Measurements from ENCODE around the gene ADK. TPM values are rescaled to one million over a fixed set of nuclear protein-coding genes. Genes with fewer than 3 reads are reported as not detected.

ADK gene
- polyA plus RNA-seq, 1 experiment = 41.9 TPM

- no peak for TF ChIP-seq CTCF (IDR thresholded peaks at IDR 0.05; ENCODE audit: low read depth, low read length)
- CTCF ChIA-PET = interaction anchor here (0.6 kb wide), 1 partner anchor 49 kb away, joined by 8 read pairs; no protein-coding TSS in a partner anchor
- no peak for DNase-seq (ENCODE audit: low read depth, low spot score)
- POLR2A ChIA-PET = no interaction called here
- Histone ChIP-seq H3K27ac (ENCODE audit: low read depth, low read length) (no peak overlapping the region), H3K9me3 (ENCODE audit: control insufficient read depth, insufficient read depth, low read length) (peaks cover 4% of the 10 kb centered on the region; the same call in 1 of the 2 replicates), H3K27me3 (ENCODE audit: control insufficient read depth, insufficient read depth, low read length) (no peaks in the 10 kb centered on the region), H3K4me3 (ENCODE audit: low read depth, low read length) (no peak overlapping the region)
These were observed 493.7 kb downstream of the ADK start for GRCh38 chr10:74644738-74645137.

- CTCF ChIA-PET = no interaction called here
- no peak overlapping the region for H3K27ac ChIP-seq (ENCODE audit: low read depth, low read length)
- H3K27me3 ChIP-seq (ENCODE audit: control insufficient read depth, insufficient read depth, low read length) = no peaks in the 10 kb centered on the region
- POLR2A ChIA-PET = no interaction called here
- no peak overlapping the region for H3K4me3 ChIP-seq (ENCODE audit: low read depth, low read length)
- no peak for DNase-seq (ENCODE audit: low read depth, low spot score)
- no peak for TF ChIP-seq CTCF (IDR thresholded peaks at IDR 0.05; ENCODE audit: low read depth, low read length)
- H3K9me3 ChIP-seq (ENCODE audit: control insufficient read depth, insufficient read depth, low read length) = peaks cover 4% of the 10 kb centered on the region; the same call in 1 of the 2 replicates
These were observed 494.7 kb downstream of the ADK start for GRCh38 chr10:74645692-74646091.

- ChIA-PET CTCF (no interaction called here), POLR2A (no interaction called here)
- H3K27me3 ChIP-seq (ENCODE audit: control insufficient read depth, insufficient read depth, low read length) = no peaks in the 10 kb centered on the region
- H3K27ac ChIP-seq (ENCODE audit: low read depth, low read length) = no peak overlapping the region
- DNase-seq (ENCODE audit: low read depth, low spot score) = no peak
- TF ChIP-seq CTCF (IDR thresholded peaks at IDR 0.05; ENCODE audit: low read depth, low read length) = no peak
- H3K4me3 ChIP-seq (ENCODE audit: low read depth, low read length) = no peak overlapping the region
- H3K9me3 ChIP-seq (ENCODE audit: control insufficient read depth, insufficient read depth, low read length) = no peaks in the 10 kb centered on the region
These were observed 499.6 kb downstream of the ADK start for GRCh38 chr10:74650613-74651012.

GRCh38 chr10:74651565-74651964, 500.5 kb downstream of the ADK start:
- no peak for DNase-seq (ENCODE audit: low read depth, low spot score)
- H3K27me3 ChIP-seq (ENCODE audit: control insufficient read depth, insufficient read depth, low read length) = no peaks in the 10 kb centered on the region
- ChIA-PET CTCF (no interaction called here), POLR2A (no interaction called here)
- H3K9me3 ChIP-seq (ENCODE audit: control insufficient read depth, insufficient read depth, low read length) = no peaks in the 10 kb centered on the region
- H3K4me3 ChIP-seq (ENCODE audit: low read depth, low read length) = no peak overlapping the region
- H3K27ac ChIP-seq (ENCODE audit: low read depth, low read length) = no peak overlapping the region
- no peak for TF ChIP-seq CTCF (IDR thresholded peaks at IDR 0.05; ENCODE audit: low read depth, low read length)

GRCh38 chr10:74652664-74653063, 501.6 kb downstream of the ADK start:
- ChIA-PET CTCF (interaction anchor here (0.7 kb wide), 1 partner anchor 319 kb away, joined by 3 read pairs; no protein-coding TSS in a partner anchor), POLR2A (no interaction called here)
- DNase-seq (ENCODE audit: low read depth, low spot score) = no peak
- Histone ChIP-seq H3K27ac (ENCODE audit: low read depth, low read length) (no peak overlapping the region), H3K4me3 (ENCODE audit: low read depth, low read length) (no peak overlapping the region), H3K27me3 (ENCODE audit: control insufficient read depth, insufficient read depth, low read length) (no peaks in the 10 kb centered on the region), H3K9me3 (ENCODE audit: control insufficient read depth, insufficient read depth, low read length) (no peaks in the 10 kb centered on the region)
- TF ChIP-seq CTCF (IDR thresholded peaks at IDR 0.05; ENCODE audit: low read depth, low read length) = no peak

Measured in AG04450 (cell line).